Measurements from ENCODE around the gene CALN1.
A peak's percentile ranks its signal among the peaks of the same experiment; 100 is the strongest.
"Not testable (repeated sequence)": the region's sequence is repeated elsewhere in the genome, so short reads cannot be mapped to it uniquely, and the experiment has no call there.

The CALN1 gene

GRCh38 chr7:72087926-72088325 lies 324.2 kb downstream of the CALN1 start:
- DNase-seq (ENCODE audit: low spot score) = no peak

GRCh38 chr7:72080865-72081510 lies 331.1 kb downstream of the CALN1 start:
- DNase-seq (ENCODE audit: low spot score) = no peak

GRCh38 chr7:72080341-72080766 lies 331.8 kb downstream of the CALN1 start:
- no peak for DNase-seq (ENCODE audit: low spot score)

GRCh38 chr7:72078856-72079255 lies 333.3 kb downstream of the CALN1 start:
- DNase-seq (ENCODE audit: low spot score) = no peak

- no peak for DNase-seq (ENCODE audit: low spot score)
Observed at GRCh38 chr7:72078301-72078700, 333.8 kb downstream of the CALN1 start.

- DNase-seq (ENCODE audit: low spot score) = no peak
Observed at GRCh38 chr7:72077786-72078185, 334.4 kb downstream of the CALN1 start.

- DNase-seq (ENCODE audit: low spot score) = no peak
Observed at GRCh38 chr7:72072901-72073300, 339.2 kb downstream of the CALN1 start.

- DNase-seq (ENCODE audit: low spot score) = peak; percentile 27
Observed at GRCh38 chr7:72069263-72069662, 342.9 kb downstream of the CALN1 start.

GRCh38 chr7:72065764-72066163 lies 346.4 kb downstream of the CALN1 start:
- not testable (repeated sequence) for DNase-seq (ENCODE audit: low spot score)

GRCh38 chr7:72064916-72065315 lies 347.2 kb downstream of the CALN1 start:
- no peak for DNase-seq (ENCODE audit: low spot score)

- DNase-seq (ENCODE audit: low spot score) = no peak
Observed at GRCh38 chr7:72063330-72063729, 348.8 kb downstream of the CALN1 start.

- DNase-seq (ENCODE audit: low spot score) = no peak
Observed at GRCh38 chr7:72062666-72063065, 349.5 kb downstream of the CALN1 start.

- no peak for DNase-seq (ENCODE audit: low spot score)
Observed at GRCh38 chr7:72059925-72060324, 352.2 kb downstream of the CALN1 start.

GRCh38 chr7:72058579-72058978 lies 353.6 kb downstream of the CALN1 start:
- no peak for DNase-seq (ENCODE audit: low spot score)

- DNase-seq (ENCODE audit: low spot score) = no peak
Observed at GRCh38 chr7:72057796-72058195, 354.3 kb downstream of the CALN1 start.

- no peak for DNase-seq (ENCODE audit: low spot score)
Observed at GRCh38 chr7:72057231-72057630, 354.9 kb downstream of the CALN1 start.

GRCh38 chr7:72055426-72055825 lies 356.7 kb downstream of the CALN1 start:
- no peak for DNase-seq (ENCODE audit: low spot score)

- DNase-seq (ENCODE audit: low spot score) = no peak
Observed at GRCh38 chr7:72053292-72053691, 358.8 kb downstream of the CALN1 start.

- no peak for DNase-seq (ENCODE audit: low spot score)
Observed at GRCh38 chr7:72048420-72048819, 363.7 kb downstream of the CALN1 start.

GRCh38 chr7:72042855-72043254 lies 369.3 kb downstream of the CALN1 start:
- DNase-seq (ENCODE audit: low spot score) = no peak

- no peak for DNase-seq (ENCODE audit: low spot score)
Observed at GRCh38 chr7:72040641-72041040, 371.5 kb downstream of the CALN1 start.

GRCh38 chr7:72039460-72039859 lies 372.7 kb downstream of the CALN1 start:
- DNase-seq (ENCODE audit: low spot score) = no peak

- no peak for DNase-seq (ENCODE audit: low spot score)
Observed at GRCh38 chr7:72038022-72038732, 374.0 kb downstream of the CALN1 start.

GRCh38 chr7:72037516-72037915 lies 374.6 kb downstream of the CALN1 start:
- DNase-seq (ENCODE audit: low spot score) = no peak

Data from iPS-NIHi11 (cell line).